Mesenchymal stem cell (in vitro differentiated cells and primary cell): ENCODE measurements around the gene HHIP.
"Not testable (repeated sequence)": the region's sequence is repeated elsewhere in the genome, so short reads cannot be mapped to it uniquely, and the experiment has no call there.

ENCODE experiments used
- DNase-seq: peaks from one replicate; pipeline ENCODE4 v3.0.0-alpha.2; 2013
- H2AFZ ChIP-seq: one replicate; pipeline ENCODE4 v1.6.1; 2013; ENCODE audit warnings: low read depth, mild to moderate bottlenecking, control low read depth, inconsistent platforms, low read length, moderate library complexity
- H2AK5ac ChIP-seq: 2 replicates; pipeline ENCODE4 v1.6.1; 2013; ENCODE audit warnings: low read length, moderate library complexity, mild to moderate bottlenecking, inconsistent platforms; ENCODE audit not compliant: severe bottlenecking
- H2BK120ac ChIP-seq: one replicate; pipeline ENCODE4 v1.6.1; 2013; ENCODE audit warnings: low read depth, mild to moderate bottlenecking, inconsistent platforms, low read length, moderate library complexity
- H2BK12ac ChIP-seq, 2 experiments: one replicate each; pipeline ENCODE4 v1.6.1; 2013; ENCODE audit warnings: inconsistent platforms in 2 of 2, low read length in 2 of 2, mild to moderate bottlenecking in 2 of 2, moderate library complexity in 2 of 2, control low read depth in 1 of 2
- H2BK15ac ChIP-seq: one replicate; pipeline ENCODE4 v1.6.1; 2013; ENCODE audit warnings: mild to moderate bottlenecking, low read depth, inconsistent platforms; ENCODE audit not compliant: poor library complexity, severe bottlenecking
- H2BK5ac ChIP-seq: 2 replicates; pipeline ENCODE4 v1.6.1; 2013; ENCODE audit warnings: low read depth, mild to moderate bottlenecking, low read length, control low read depth, inconsistent platforms; ENCODE audit not compliant: poor library complexity, severe bottlenecking
- H3K14ac ChIP-seq, 2 experiments: one replicate each; pipeline ENCODE4 v1.6.1; 2013; ENCODE audit warnings: inconsistent platforms in 2 of 2, low read length in 2 of 2, control low read depth in 1 of 2, mild to moderate bottlenecking in 1 of 2, moderate library complexity in 1 of 2
- H3K18ac ChIP-seq, 2 experiments: one replicate each; pipeline ENCODE4 v1.6.1; 2013; ENCODE audit warnings: inconsistent platforms in 2 of 2, low read length in 2 of 2, control low read depth in 1 of 2, low read depth in 1 of 2, mild to moderate bottlenecking in 1 of 2
- H3K23ac ChIP-seq, 2 experiments: one replicate each; pipeline ENCODE4 v1.6.1; 2013; ENCODE audit warnings: inconsistent platforms in 2 of 2, low read length in 2 of 2, mild to moderate bottlenecking in 2 of 2, moderate library complexity in 2 of 2, control low read depth in 1 of 2
- H3K27ac ChIP-seq: 2 replicates; pipeline ENCODE4 v1.5.1; 2013; ENCODE audit warnings: mild to moderate bottlenecking, moderate library complexity, low read length, control low read depth, inconsistent platforms; ENCODE audit not compliant: poor library complexity, severe bottlenecking
- H3K27me3 ChIP-seq, 2 experiments: 2 replicates each; pipeline versions ENCODE4 v1.6.1 to v1.7.0; 2013; ENCODE audit warnings: low read length in 2 of 2, mild to moderate bottlenecking in 2 of 2, moderate library complexity in 2 of 2, control low read depth in 1 of 2, inconsistent platforms in 1 of 2; ENCODE audit not compliant: control insufficient read depth in 1 of 2, insufficient read depth in 1 of 2
- H3K36me3 ChIP-seq, 2 experiments: 2 replicates each; pipeline versions ENCODE4 v1.6.1 to v1.7.0; 2013; ENCODE audit warnings: low read length in 2 of 2, control low read depth in 1 of 2, inconsistent platforms in 1 of 2, low read depth in 1 of 2, mild to moderate bottlenecking in 1 of 2; ENCODE audit not compliant: insufficient read depth in 2 of 2, control insufficient read depth in 1 of 2
- H3K4ac ChIP-seq, 2 experiments: one replicate each; pipeline ENCODE4 v1.6.1; 2013; ENCODE audit warnings: inconsistent platforms in 2 of 2, low read length in 2 of 2, mild to moderate bottlenecking in 2 of 2, moderate library complexity in 2 of 2, control low read depth in 1 of 2, low read depth in 1 of 2
- H3K4me1 ChIP-seq: 2 replicates; pipeline ENCODE4 v1.6.1; 2013; ENCODE audit warnings: low read depth, low read length, control low read depth; ENCODE audit not compliant: control insufficient read depth, insufficient read depth
- H3K4me2 ChIP-seq: 2 replicates; pipeline ENCODE4 v1.6.1; 2013; ENCODE audit warnings: low read length, mild to moderate bottlenecking, inconsistent platforms; ENCODE audit not compliant: poor library complexity, severe bottlenecking
- H3K4me3 ChIP-seq, 2 experiments: 2 replicates each; pipeline versions ENCODE4 v1.5.1 to v1.7.0; 2013; ENCODE audit warnings: low read length in 2 of 2, mild to moderate bottlenecking in 2 of 2, control low read depth in 1 of 2, low read depth in 1 of 2; ENCODE audit not compliant: insufficient read depth in 1 of 2
- H3K79me1 ChIP-seq: replicated peaks from 2 replicates; pipeline ENCODE4 v1.6.1; 2013; ENCODE audit warnings: mild to moderate bottlenecking, control low read depth, low read length, inconsistent platforms; ENCODE audit not compliant: poor library complexity, severe bottlenecking
- H3K9ac ChIP-seq: 2 replicates; pipeline ENCODE4 v1.7.0; 2013; ENCODE audit warnings: mild to moderate bottlenecking, low read length, moderate library complexity
- H3K9me3 ChIP-seq: 2 replicates; pipeline ENCODE4 v1.7.0; 2013; ENCODE audit warnings: mild to moderate bottlenecking, low read length; ENCODE audit not compliant: control insufficient read depth
- H4K8ac ChIP-seq: one replicate; pipeline ENCODE4 v1.6.1; 2013; ENCODE audit warnings: inconsistent platforms, mild to moderate bottlenecking, low read length, moderate library complexity
- H4K91ac ChIP-seq: one replicate; pipeline ENCODE4 v1.6.1; 2013; ENCODE audit warnings: mild to moderate bottlenecking, low read length, inconsistent platforms
- WGBS: methylation state at CpG from one replicate; pipeline ENCODE4 v1.1.7; 2013; ENCODE audit warnings: mixed read lengths; 5-methylcytosine and 5-hydroxymethylcytosine counted together

HHIP gene

GRCh38 chr4:144768809-144769208 lies 122.9 kb downstream of the HHIP start:
- 58% methylated on average over 8 of the region's 8 CpGs for WGBS
- H3K9me3 ChIP-seq: peaks cover 13% of the 10 kb centered on the region
- not testable (repeated sequence) for H2BK15ac ChIP-seq, H4K91ac ChIP-seq, H3K9ac ChIP-seq, H3K79me1 ChIP-seq, H3K4me1 ChIP-seq, H3K18ac ChIP-seq, H2AK5ac ChIP-seq, H3K4me2 ChIP-seq, H2AFZ ChIP-seq, DNase-seq, H3K23ac ChIP-seq, H4K8ac ChIP-seq, H3K14ac ChIP-seq, H3K4ac ChIP-seq, H2BK5ac ChIP-seq, H3K36me3 ChIP-seq, H2BK120ac ChIP-seq, H2BK12ac ChIP-seq, H3K4me3 ChIP-seq, H3K27me3 ChIP-seq, H3K27ac ChIP-seq

GRCh38 chr4:144778364-144778763 lies 132.4 kb downstream of the HHIP start:
- Histone ChIP-seq H3K79me1 (no peaks in the 10 kb centered on the region), H2BK5ac (no peak overlapping the region), H3K9ac (no peak overlapping the region), H3K9me3 (no peaks in the 10 kb centered on the region), H3K14ac (no peak overlapping the region), H2AFZ (no peak overlapping the region), H3K4me3 (no peak overlapping the region), H3K23ac (no peak overlapping the region), H2BK12ac (no peak overlapping the region), H3K4me2 (no peak overlapping the region), H4K91ac (no peak overlapping the region), H2BK15ac (no peak overlapping the region), H2BK120ac (no peak overlapping the region), H3K4ac (no peak overlapping the region), H3K36me3 (no peaks in the 10 kb centered on the region), H3K18ac (no peak overlapping the region), H3K4me1 (no peaks in the 10 kb centered on the region), H2AK5ac (no peak overlapping the region), H3K27me3 (no peaks in the 10 kb centered on the region), H4K8ac (no peak overlapping the region), H3K27ac (no peak overlapping the region)
- 100% methylated on average over 2 of the region's 2 CpGs for WGBS
- DNase-seq: no peak

- Histone ChIP-seq H3K18ac (no peak overlapping the region), H4K8ac (no peak overlapping the region), H3K4me1 (no peaks in the 10 kb centered on the region), H3K36me3 (no peaks in the 10 kb centered on the region), H2BK15ac (no peak overlapping the region), H3K4me3 (no peak overlapping the region), H3K9me3 (no peaks in the 10 kb centered on the region), H2BK12ac (no peak overlapping the region), H3K4me2 (no peak overlapping the region), H3K14ac (no peak overlapping the region), H3K23ac (no peak overlapping the region), H4K91ac (no peak overlapping the region), H3K27ac (no peak overlapping the region), H2BK5ac (no peak overlapping the region), H3K79me1 (no peaks in the 10 kb centered on the region), H2AK5ac (no peak overlapping the region), H3K27me3 (no peaks in the 10 kb centered on the region), H2BK120ac (no peak overlapping the region), H3K4ac (no peak overlapping the region), H2AFZ (no peak overlapping the region), H3K9ac (no peak overlapping the region)
- DNase-seq: no peak
- 91% methylated on average over 5 of the region's 5 CpGs for WGBS
Observed at GRCh38 chr4:144782345-144782744, 136.4 kb downstream of the HHIP start.

GRCh38 chr4:144785961-144786360 lies 140.0 kb downstream of the HHIP start:
- no peak overlapping the region for H2BK15ac ChIP-seq
- no peak overlapping the region for H3K4me2 ChIP-seq
- no peak overlapping the region for H2AK5ac ChIP-seq
- DNase-seq: no peak
- H2AFZ ChIP-seq: no peak overlapping the region
- no peaks in the 10 kb centered on the region for H3K9me3 ChIP-seq
- no peak overlapping the region for H3K4me3 ChIP-seq
- WGBS: 86% methylated on average over 3 of the region's 3 CpGs
- H3K23ac ChIP-seq: no peak overlapping the region
- no peak overlapping the region for H2BK12ac ChIP-seq
- H4K8ac ChIP-seq: no peak overlapping the region
- H3K36me3 ChIP-seq: no peaks in the 10 kb centered on the region
- no peaks in the 10 kb centered on the region for H3K27me3 ChIP-seq
- no peak overlapping the region for H3K9ac ChIP-seq
- no peak overlapping the region for H2BK5ac ChIP-seq
- H3K4me1 ChIP-seq: no peaks in the 10 kb centered on the region
- no peak overlapping the region for H3K18ac ChIP-seq
- H3K27ac ChIP-seq: no peak overlapping the region
- H3K79me1 ChIP-seq: no peaks in the 10 kb centered on the region
- no peak overlapping the region for H2BK120ac ChIP-seq
- H3K14ac ChIP-seq: no peak overlapping the region
- no peak overlapping the region for H4K91ac ChIP-seq
- H3K4ac ChIP-seq: no peak overlapping the region
